GM08714 (cell line): ENCODE measurements around the gene DNM2.
"Not testable (repeated sequence)": the region's sequence is repeated elsewhere in the genome, so short reads cannot be mapped to it uniquely, and the experiment has no call there.

Experiments used
- H3K4me3 ChIP-seq: fragments of 200-500 bp; sonication (Bioruptor generic); 2 replicates; pipeline ENCODE4 v1.5.1; 2014; ENCODE audit warnings: mild to moderate bottlenecking, low read length, inconsistent platforms
- ZNF274 ChIP-seq: IDR thresholded peaks from 2 replicates; pipeline ENCODE4 v1.6.1; 2012; ENCODE audit warnings: mild to moderate bottlenecking, low read depth, low read length

DNM2 gene

GRCh38 chr19:10846500-10847202, 128.8 kb downstream of the DNM2 start:
- H3K4me3 ChIP-seq, result no peak overlapping the region
- no peak for TF ChIP-seq ZNF274

- H3K4me3 ChIP-seq, result no peak within 1 kb of the TSS
- no peak for TF ChIP-seq ZNF274
Measured at GRCh38 chr19:10848230-10848856, 130.5 kb downstream of the DNM2 start, which contains the start of gene C19orf38. Gene C19orf38, plus strand, starts transcription at chr19:10848415. Its CDS starts 94 bp downstream, at chr19:10848509.

GRCh38 chr19:10850631-10851030, 132.8 kb downstream of the DNM2 start:
- H3K4me3 ChIP-seq, result no peak overlapping the region
- TF ChIP-seq ZNF274, result no peak

- no peak for TF ChIP-seq ZNF274
- H3K4me3 ChIP-seq, result no peak overlapping the region
Measured at GRCh38 chr19:10852098-10852800, 134.4 kb downstream of the DNM2 start.

- H3K4me3 ChIP-seq, result no peak overlapping the region
- TF ChIP-seq ZNF274, result no peak
Measured at GRCh38 chr19:10852941-10853340, 135.1 kb downstream of the DNM2 start.

GRCh38 chr19:10854350-10855089, 136.6 kb downstream of the DNM2 start:
- H3K4me3 ChIP-seq, result no peak overlapping the region
- no peak for TF ChIP-seq ZNF274

GRCh38 chr19:10855879-10856522, 138.1 kb downstream of the DNM2 start:
- no peak overlapping the region for H3K4me3 ChIP-seq
- TF ChIP-seq ZNF274, result no peak

GRCh38 chr19:10856899-10857298, 139.0 kb downstream of the DNM2 start:
- H3K4me3 ChIP-seq, result not testable (repeated sequence)

- TF ChIP-seq ZNF274, result no peak
Measured at GRCh38 chr19:10858204-10858828, 140.4 kb downstream of the DNM2 start.

GRCh38 chr19:10861103-10861651, 143.3 kb downstream of the DNM2 start:
- TF ChIP-seq ZNF274, result no peak

More at GRCh38 chr19:10858204-10858828, 140.4 kb downstream of the DNM2 start:
- no peak overlapping the region for H3K4me3 ChIP-seq

GRCh38 chr19:10862561-10863106, 144.8 kb downstream of the DNM2 start:
- no peak for TF ChIP-seq ZNF274
- H3K4me3 ChIP-seq, result no peak overlapping the region

More at GRCh38 chr19:10861103-10861651, 143.3 kb downstream of the DNM2 start:
- H3K4me3 ChIP-seq, result no peak overlapping the region

GRCh38 chr19:10863107-10863717, 145.3 kb downstream of the DNM2 start:
- no peak for TF ChIP-seq ZNF274
- H3K4me3 ChIP-seq, result no peak overlapping the region
